HCT116 (cell line): ENCODE results near the gene RAB3GAP1. TPM values are rescaled to one million over a fixed set of nuclear protein-coding genes. Genes with fewer than 3 reads are reported as not detected.
"Not testable (repeated sequence)": the region's sequence is repeated elsewhere in the genome, so short reads cannot be mapped to it uniquely, and the experiment has no call there.

Source experiments
- ATAC-seq: fragments of 200-7000 bp; cut with Tn5 transposase; 2 replicates; pipeline ENCODE4 v1.9.1; 2020; ENCODE audit warnings: mild to moderate bottlenecking, moderate library complexity
- BruUV-seq: library from RNA; stranded (reverse); fragments of 400-500 nt; replicated peaks from 2 replicates; lab custom pipeline; 2021; lab: Mats Ljungman, UMichigan
- CTCF ChIA-PET: fragments of 300-600 bp; sonication (Branson Sonifier 250); formaldehyde crosslinking; loops from one replicate; lab custom pipeline; 2021; ENCODE audit warnings: antibody characterized with exemption; lab: Charles Lee
- POLR2A ChIA-PET: fragments of 300-600, 350-600 bp; sonication (Branson Sonifier 250); formaldehyde crosslinking; loops from one replicate; lab custom pipeline; 2021; ENCODE audit warnings: antibody characterized with exemption; lab: Charles Lee
- RAD21 ChIA-PET, 2 experiments: fragments of 300-600 bp; sonication (Branson Sonifier 250); formaldehyde crosslinking; loops; one replicate each; lab custom pipeline; 2023; ENCODE audit warnings: low total read pairs in 2 of 2; ENCODE audit not compliant: uncharacterized antibody in 2 of 2, unreplicated experiment in 2 of 2, low non-redundant PET in 1 of 2; lab: Charles Lee
- DNase-seq: peaks from one replicate; pipeline ENCODE4 v3.0.0-alpha.2; 2010; ENCODE audit warnings: low read depth, low spot score
- H2AFZ ChIP-seq: fragments of 200-600 bp; shearing (Covaris generic), sonication (generic); 2 replicates; pipeline ENCODE4 v1.6.1; 2017; ENCODE audit warnings: low read depth, mixed run types, mixed read lengths, antibody characterized with exemption, low read length; ENCODE audit not compliant: poor library complexity, severe bottlenecking
- H3K27ac ChIP-seq: 2 replicates; pipeline ENCODE4 v1.5.1; 2012; ENCODE audit warnings: low read depth, low read length
- H3K27me3 ChIP-seq: fragments of 200-600 bp; sonication (generic); 2 replicates; pipeline ENCODE4 v1.6.1; 2016; ENCODE audit warnings: mixed run types, low read length, mixed read lengths; ENCODE audit not compliant: insufficient read depth
- H3K36me3 ChIP-seq, 2 experiments: fragments of 200-500 bp in 1 of 2; fragments of 200-600 bp in 1 of 2; sonication (Bioruptor generic) in 1 of 2; sonication (generic) in 1 of 2; 2 replicates each; pipeline versions ENCODE4 v1.5.1 to v1.6.1; 2014 to 2016; ENCODE audit warnings: low read length in 2 of 2, inconsistent platforms in 1 of 2, mixed read lengths in 1 of 2, mixed run types in 1 of 2; ENCODE audit not compliant: insufficient read depth in 2 of 2, control insufficient read depth in 1 of 2
- H3K4me1 ChIP-seq, 2 experiments: fragments of 200-600 bp in 1 of 2; sonication (generic) in 1 of 2; 2 replicates each; pipeline versions ENCODE4 v1.5.1 to v1.6.1; 2012 to 2017; ENCODE audit warnings: low read length in 2 of 2, inconsistent platforms in 1 of 2, mild to moderate bottlenecking in 1 of 2, mixed read lengths in 1 of 2, mixed run types in 1 of 2, moderate library complexity in 1 of 2; ENCODE audit not compliant: insufficient read depth in 2 of 2, control insufficient read depth in 1 of 2
- H3K4me2 ChIP-seq: fragments of 200-600 bp; sonication (generic); 2 replicates; pipeline ENCODE4 v1.6.1; 2017; ENCODE audit warnings: mixed run types, low read length, mixed read lengths
- H3K4me3 ChIP-seq, 2 experiments: fragments of 200-600 bp in 1 of 2; sonication (generic) in 1 of 2; replicated peaks in 1 of 2; 2 replicates each; pipeline ENCODE4 v1.5.1; 2011 to 2016; ENCODE audit warnings: low read length in 2 of 2, control low read depth in 1 of 2, low read depth in 1 of 2, mild to moderate bottlenecking in 1 of 2, mixed read lengths in 1 of 2, mixed run types in 1 of 2
- H3K79me2 ChIP-seq: fragments of 200-600 bp; sonication (generic); 2 replicates; pipeline ENCODE4 v1.6.1; 2017; ENCODE audit warnings: mild to moderate bottlenecking, mixed run types, low read length, moderate library complexity, mixed read lengths; ENCODE audit not compliant: insufficient read depth
- H3K9ac ChIP-seq: fragments of 200-600 bp; sonication (generic); 2 replicates; pipeline ENCODE4 v1.6.1; 2016; ENCODE audit warnings: low read length, mixed read lengths
- H3K9me2 ChIP-seq: fragments of 200-600 bp; sonication (generic), shearing (Covaris generic); 2 replicates; pipeline ENCODE4 v1.6.1; 2017; ENCODE audit warnings: mixed run types, mild to moderate bottlenecking, moderate library complexity; ENCODE audit not compliant: insufficient read depth
- H3K9me3 ChIP-seq, 2 experiments: fragments of 200-500 bp in 1 of 2; fragments of 200-600 bp in 1 of 2; sonication (Bioruptor generic) in 1 of 2; sonication (generic) in 1 of 2; 2 replicates each; pipeline ENCODE4 v1.6.1; 2014 to 2017; ENCODE audit warnings: low read length in 2 of 2, mixed read lengths in 2 of 2, inconsistent platforms in 1 of 2, low read depth in 1 of 2, mild to moderate bottlenecking in 1 of 2, mixed run types in 1 of 2, moderate library complexity in 1 of 2; ENCODE audit not compliant: control insufficient read depth in 1 of 2, insufficient read depth in 1 of 2
- H4K20me1 ChIP-seq: fragments of 200-600 bp; sonication (generic), shearing (Covaris generic); 2 replicates; pipeline ENCODE4 v1.6.1; 2017; ENCODE audit warnings: mixed run types, mild to moderate bottlenecking, moderate library complexity; ENCODE audit not compliant: insufficient read depth
- MAX ChIP-seq: IDR thresholded peaks from 2 replicates; pipeline ENCODE4 v1.6.1; 2012
- RAD21 ChIP-seq: IDR thresholded peaks from 2 replicates; pipeline ENCODE4 v1.6.1; 2012; ENCODE audit warnings: low read depth, mild to moderate bottlenecking
- TCF7L2 ChIP-seq: IDR thresholded peaks from 2 replicates; pipeline ENCODE4 v1.7.0; 2011; ENCODE audit warnings: borderline replicate concordance, inconsistent platforms; ENCODE audit not compliant: insufficient read depth, insufficient read length; ENCODE audit errors: extremely low read depth
- YY1 ChIP-seq: IDR thresholded peaks from 2 replicates; pipeline ENCODE4 v1.6.1; 2011; ENCODE audit warnings: low read length, low read depth, moderate library complexity, mild to moderate bottlenecking; ENCODE audit not compliant: insufficient replicate concordance; ENCODE audit errors: extremely low read depth
- intact Hi-C: fragments of 100-400 bp; cut with micrococcal nuclease; formaldehyde crosslinking; loops from 2 replicates; pipeline ENCODE4 v1.10.0; 2022
- total RNA-seq: library from RNA; stranded (reverse); gene quantifications from one replicate; pipeline ENCODE4 v1.2.1, GENCODE V29; 2021; ENCODE audit not compliant: unreplicated experiment
- TF ChIP-seq, protein P1 (sequence below): IDR thresholded peaks from 2 replicates; pipeline ENCODE4 v1.6.1; 2012; ENCODE audit warnings: low read depth

The RAB3GAP1 gene
- total RNA-seq, 1 experiment from 2014 or later, result 38.5 TPM

GRCh38 chr2:135103843-135104242, 51.8 kb downstream of the RAB3GAP1 start:
- no peak overlapping the region for H2AFZ ChIP-seq
- H3K79me2 ChIP-seq, result no peaks in the 10 kb centered on the region
- H3K9ac ChIP-seq, result no peak overlapping the region
- no peak overlapping the region for H3K4me2 ChIP-seq
- ChIA-PET CTCF (no interaction called here), POLR2A (no interaction called here)
- H3K4me1 ChIP-seq, result no peaks in the 10 kb centered on the region
- DNase-seq, result no peak
- ATAC-seq, result no peak
- H4K20me1 ChIP-seq, result no peaks in the 10 kb centered on the region
- TF ChIP-seq YY1, result no peak
- TF ChIP-seq TCF7L2, result no peak
- no peak for TF ChIP-seq MAX
- TF ChIP-seq RAD21, result no peak
- TF ChIP-seq, protein P1, sequence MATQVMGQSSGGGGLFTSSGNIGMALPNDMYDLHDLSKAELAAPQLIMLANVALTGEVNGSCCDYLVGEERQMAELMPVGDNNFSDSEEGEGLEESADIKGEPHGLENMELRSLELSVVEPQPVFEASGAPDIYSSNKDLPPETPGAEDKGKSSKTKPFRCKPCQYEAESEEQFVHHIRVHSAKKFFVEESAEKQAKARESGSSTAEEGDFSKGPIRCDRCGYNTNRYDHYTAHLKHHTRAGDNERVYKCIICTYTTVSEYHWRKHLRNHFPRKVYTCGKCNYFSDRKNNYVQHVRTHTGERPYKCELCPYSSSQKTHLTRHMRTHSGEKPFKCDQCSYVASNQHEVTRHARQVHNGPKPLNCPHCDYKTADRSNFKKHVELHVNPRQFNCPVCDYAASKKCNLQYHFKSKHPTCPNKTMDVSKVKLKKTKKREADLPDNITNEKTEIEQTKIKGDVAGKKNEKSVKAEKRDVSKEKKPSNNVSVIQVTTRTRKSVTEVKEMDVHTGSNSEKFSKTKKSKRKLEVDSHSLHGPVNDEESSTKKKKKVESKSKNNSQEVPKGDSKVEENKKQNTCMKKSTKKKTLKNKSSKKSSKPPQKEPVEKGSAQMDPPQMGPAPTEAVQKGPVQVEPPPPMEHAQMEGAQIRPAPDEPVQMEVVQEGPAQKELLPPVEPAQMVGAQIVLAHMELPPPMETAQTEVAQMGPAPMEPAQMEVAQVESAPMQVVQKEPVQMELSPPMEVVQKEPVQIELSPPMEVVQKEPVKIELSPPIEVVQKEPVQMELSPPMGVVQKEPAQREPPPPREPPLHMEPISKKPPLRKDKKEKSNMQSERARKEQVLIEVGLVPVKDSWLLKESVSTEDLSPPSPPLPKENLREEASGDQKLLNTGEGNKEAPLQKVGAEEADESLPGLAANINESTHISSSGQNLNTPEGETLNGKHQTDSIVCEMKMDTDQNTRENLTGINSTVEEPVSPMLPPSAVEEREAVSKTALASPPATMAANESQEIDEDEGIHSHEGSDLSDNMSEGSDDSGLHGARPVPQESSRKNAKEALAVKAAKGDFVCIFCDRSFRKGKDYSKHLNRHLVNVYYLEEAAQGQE, result no peak
- TF ChIP-seq, all 23 proteins: peak for 0
- intact Hi-C loops, result no loop called here
- Histone ChIP-seq H3K27me3 (no peaks in the 10 kb centered on the region), H3K9me3 (no peaks in the 10 kb centered on the region), H3K36me3 (no peaks in the 10 kb centered on the region), H3K4me3 (no peak overlapping the region), H3K9me2 (no peaks in the 10 kb centered on the region), H3K27ac (no peak overlapping the region)
- BruUV-seq, result no TSS peak
- RAD21 ChIA-PET, result no interaction called here

DNA sequence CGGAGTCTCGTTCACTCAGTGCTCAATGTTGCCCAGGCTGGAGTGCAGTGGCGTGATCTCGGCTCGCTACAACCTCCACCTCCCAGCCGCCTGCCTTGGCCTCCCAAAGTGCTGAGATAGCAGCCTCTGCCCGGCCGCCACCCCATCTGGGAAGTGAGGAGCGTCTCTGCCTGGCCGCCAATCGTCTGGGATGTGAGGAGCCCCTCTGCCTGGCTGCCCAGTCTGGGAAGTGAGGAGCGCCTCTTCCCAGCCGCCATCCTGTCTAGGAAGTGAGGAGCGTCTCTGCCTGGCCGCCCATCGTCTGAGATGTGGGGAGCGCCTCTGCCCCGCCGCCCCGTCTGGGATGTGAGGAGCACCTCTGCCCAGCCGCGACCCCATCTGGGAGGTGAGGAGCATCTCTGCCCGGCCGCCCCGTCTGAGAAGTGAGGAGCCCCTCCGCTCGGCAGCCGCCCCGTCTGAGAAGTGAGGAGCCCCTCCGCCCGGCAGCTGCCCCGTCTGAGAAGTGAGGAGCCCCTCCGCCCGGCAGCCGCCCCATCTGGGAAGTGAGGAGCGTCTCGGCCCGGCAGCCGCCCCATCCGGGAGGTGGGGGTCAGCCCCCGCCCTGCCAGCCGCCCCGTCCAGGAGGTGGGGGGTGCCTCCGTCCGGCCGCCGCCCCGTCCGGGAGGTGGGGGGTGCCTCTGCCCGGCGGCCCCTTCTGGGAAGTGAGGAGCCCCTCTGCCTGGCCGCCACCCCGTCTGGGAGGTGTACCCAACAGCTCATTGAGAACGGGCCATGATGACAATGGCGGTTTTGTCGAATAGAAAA, 53.6 kb downstream of the RAB3GAP1 start:
- DNase-seq, H3K27ac ChIP-seq, CTCF ChIA-PET, POLR2A ChIA-PET, BruUV-seq, H3K36me3 ChIP-seq, H3K4me2 ChIP-seq, H4K20me1 ChIP-seq, H3K9ac ChIP-seq, intact Hi-C loops, H3K27me3 ChIP-seq, H3K4me3 ChIP-seq, H3K4me1 ChIP-seq, RAD21 ChIA-PET, H3K9me2 ChIP-seq, ATAC-seq, H2AFZ ChIP-seq, H3K79me2 ChIP-seq, H3K9me3 ChIP-seq: not testable (repeated sequence)
